HT1080 (cell line): ENCODE data around the gene AQP7. TPM values are rescaled to one million over a fixed set of nuclear protein-coding genes. Genes with fewer than 3 reads are reported as not detected.
"Not testable (repeated sequence)": the region's sequence is repeated elsewhere in the genome, so short reads cannot be mapped to it uniquely, and the experiment has no call there.

Experiments used
- DNase-seq: peaks from one replicate; pipeline ENCODE4 v3.0.0-alpha.2; 2015; ENCODE audit warnings: low read depth
- total RNA-seq: library from RNA; depleted of rRNA; stranded (reverse); fragments of >200 nt; shearing (Covaris generic); gene quantifications from 2 replicates; pipeline ENCODE4 v1.2.3, GENCODE V29; 2014

AQP7 gene
- total RNA-seq, 1 experiment from 2014 or later: not detected

- no peak for DNase-seq
Measured at GRCh38 chr9:33434317-33435105, 32.1 kb upstream of the AQP7 start.

DNA sequence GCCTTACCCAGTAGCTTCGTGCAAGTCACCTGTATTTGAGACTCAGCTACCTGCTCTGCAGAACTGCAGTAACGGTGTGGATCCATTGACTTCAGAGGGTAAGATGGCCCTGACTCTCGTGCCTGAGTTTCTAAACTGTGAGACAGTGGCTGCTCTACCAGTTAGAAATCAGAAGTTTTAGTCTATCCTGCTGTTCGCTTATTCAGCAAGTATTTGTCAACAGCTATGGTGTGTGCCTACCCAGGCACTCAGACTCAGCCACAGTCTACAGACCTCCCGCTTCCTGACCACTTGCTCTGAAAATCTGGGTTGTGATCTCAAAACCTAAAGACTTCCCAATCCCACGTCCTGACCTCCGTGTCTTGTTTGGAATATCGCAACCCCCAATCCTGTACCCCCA lies 31.5 kb upstream of the AQP7 start:
- DNase-seq: no peak

DNA sequence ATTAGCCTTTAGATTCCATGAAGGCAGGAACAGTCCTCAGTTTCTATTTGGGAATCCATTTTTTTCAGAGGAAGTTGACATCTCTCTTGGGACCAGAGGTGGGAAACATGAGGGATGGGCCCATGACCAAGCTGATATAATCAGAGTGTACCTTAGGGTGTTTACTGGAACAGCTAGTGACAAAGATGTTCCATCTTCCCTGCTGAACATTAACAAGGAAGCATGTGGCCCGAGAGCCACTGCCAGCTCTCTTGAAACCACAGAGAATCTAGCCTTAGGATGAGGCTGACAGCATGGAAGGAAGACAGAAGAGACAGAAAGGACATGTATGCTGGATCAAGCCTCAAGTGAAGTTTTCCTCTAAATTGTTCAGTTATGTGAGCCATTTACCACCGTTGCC lies 29.1 kb upstream of the AQP7 start:
- no peak for DNase-seq

DNA sequence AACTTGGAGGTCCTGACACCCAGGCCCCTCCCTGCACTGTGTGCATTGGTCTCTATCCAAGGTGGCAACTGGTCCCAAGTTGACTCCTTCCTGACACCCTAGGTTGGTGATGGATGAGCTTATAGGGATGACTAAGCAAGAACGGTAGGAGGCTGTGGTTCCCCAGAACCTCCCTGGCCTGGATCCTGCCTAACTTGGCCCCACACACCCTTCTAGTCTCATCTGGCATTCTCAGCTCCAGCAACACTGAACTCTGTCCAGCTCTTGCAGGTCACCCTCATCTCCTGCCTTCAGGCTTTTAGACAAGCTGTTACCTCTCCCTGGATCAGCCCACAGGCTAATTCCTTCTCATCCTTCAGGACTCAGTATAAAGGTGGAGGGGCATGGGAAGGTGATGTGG lies 28.6 kb upstream of the AQP7 start:
- DNase-seq: no peak

DNA sequence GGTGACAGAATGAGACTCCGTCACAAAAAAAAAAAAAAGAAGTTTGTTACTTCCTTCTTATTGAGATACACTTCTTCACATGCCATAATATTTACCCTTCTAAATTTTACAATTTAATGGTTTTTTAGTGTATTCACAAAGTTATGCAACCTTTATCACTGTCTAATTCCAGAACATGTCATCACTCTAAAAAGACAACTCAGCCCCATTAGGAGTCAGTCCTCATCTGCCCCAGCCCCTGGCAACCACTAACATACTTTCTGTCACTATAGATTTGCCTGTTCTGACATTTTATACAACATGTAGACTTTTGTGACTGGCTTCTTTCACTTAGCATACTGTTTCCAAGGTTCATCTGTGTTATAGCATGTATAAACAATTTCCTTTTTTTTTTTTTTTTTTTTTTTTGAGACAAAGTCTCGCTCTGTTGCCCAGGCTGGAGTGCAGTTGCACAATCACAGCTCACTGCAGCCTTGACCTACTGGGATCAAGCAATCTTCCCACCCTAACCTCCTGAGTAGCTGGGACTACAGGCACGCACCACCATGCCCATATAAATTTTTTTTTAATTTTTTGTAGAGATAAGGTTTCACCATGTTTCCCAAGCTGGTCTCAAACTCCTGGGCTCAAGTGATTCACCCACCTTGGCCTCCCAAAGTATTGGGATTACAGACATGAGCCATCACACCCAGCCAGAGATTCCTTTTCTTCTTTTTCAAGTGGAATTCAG lies 27.1 kb upstream of the AQP7 start:
- DNase-seq: no peak

- no peak for DNase-seq
Measured at GRCh38 chr9:33426843-33427293, 24.5 kb upstream of the AQP7 start.

GRCh38 chr9:33425128-33425533 lies 22.8 kb upstream of the AQP7 start:
- DNase-seq: no peak

DNA sequence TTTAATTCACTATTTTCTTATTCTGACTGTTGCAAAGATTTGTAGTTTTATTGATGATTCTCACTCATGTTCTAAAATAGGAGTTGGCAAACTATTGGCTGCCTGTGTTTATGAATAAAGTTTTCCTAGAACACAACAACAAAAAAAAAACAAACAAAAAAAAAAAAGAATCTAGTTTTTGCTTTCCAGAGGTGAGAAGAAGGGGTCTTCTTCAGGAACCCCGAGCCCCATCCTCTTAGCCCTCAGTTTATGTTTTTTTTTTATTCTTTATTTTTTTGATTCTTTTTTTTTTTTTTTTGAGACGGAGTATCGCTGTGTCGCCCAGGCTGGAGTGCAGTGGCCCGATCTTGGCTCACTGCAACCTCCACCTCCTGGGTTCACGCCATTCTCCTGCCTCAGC lies 22.1 kb upstream of the AQP7 start:
- DNase-seq: not testable (repeated sequence)

DNA sequence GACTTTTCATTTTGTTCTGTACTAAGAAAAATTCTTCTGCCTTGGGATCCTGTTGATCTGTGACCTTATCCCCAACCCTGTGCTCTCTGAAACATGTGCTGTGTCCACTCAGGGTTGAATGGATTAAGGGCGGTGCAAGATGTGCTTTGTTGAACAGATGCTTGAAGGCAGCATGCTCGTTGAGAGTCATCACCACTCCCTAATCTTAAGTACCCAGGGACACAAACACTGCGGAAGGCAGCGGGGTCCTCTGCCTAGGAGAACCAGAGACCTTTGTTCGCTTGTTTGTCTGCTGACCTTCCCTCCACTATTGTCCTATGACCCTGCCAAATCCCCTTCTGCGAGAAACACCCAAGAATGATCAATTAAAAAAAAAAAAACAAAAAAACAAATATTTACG lies 21.7 kb upstream of the AQP7 start:
- DNase-seq: not testable (repeated sequence)

DNA sequence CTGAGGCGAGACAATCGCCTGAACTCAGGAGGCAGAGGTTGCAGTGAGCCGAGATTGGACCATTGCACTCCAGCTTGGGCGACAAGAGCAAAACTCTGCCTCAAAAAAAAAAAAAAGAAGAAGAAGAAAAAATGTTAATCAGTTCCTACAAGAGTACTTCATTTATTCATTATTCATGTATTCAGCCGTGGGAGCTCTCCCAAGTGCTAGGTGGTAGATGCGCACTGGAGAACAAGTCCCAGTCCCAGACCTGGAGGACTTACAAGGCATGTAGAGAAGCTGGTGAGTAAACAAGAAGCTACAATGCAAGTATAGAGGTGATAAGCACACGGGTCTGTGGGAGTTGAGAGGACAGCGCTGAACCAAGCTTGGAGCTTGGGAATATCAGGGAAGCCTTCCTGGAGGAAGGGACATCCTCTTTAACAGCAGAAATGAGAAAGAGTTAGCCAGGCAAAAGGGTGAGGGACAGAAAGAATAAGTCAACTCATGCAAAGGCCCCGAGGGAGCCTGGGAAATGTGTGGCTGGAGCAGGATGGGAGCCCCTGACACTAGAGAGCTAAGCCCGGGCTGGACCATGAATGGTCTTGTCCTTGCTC lies 17.4 kb upstream of the AQP7 start:
- DNase-seq: no peak

- no peak for DNase-seq
Measured at GRCh38 chr9:33418090-33418489, 15.7 kb upstream of the AQP7 start.

- no peak for DNase-seq
Measured at GRCh38 chr9:33416996-33417395, 14.6 kb upstream of the AQP7 start.

- DNase-seq: peak; percentile 27
Measured at GRCh38 chr9:33415501-33416038, 13.2 kb upstream of the AQP7 start.

DNA sequence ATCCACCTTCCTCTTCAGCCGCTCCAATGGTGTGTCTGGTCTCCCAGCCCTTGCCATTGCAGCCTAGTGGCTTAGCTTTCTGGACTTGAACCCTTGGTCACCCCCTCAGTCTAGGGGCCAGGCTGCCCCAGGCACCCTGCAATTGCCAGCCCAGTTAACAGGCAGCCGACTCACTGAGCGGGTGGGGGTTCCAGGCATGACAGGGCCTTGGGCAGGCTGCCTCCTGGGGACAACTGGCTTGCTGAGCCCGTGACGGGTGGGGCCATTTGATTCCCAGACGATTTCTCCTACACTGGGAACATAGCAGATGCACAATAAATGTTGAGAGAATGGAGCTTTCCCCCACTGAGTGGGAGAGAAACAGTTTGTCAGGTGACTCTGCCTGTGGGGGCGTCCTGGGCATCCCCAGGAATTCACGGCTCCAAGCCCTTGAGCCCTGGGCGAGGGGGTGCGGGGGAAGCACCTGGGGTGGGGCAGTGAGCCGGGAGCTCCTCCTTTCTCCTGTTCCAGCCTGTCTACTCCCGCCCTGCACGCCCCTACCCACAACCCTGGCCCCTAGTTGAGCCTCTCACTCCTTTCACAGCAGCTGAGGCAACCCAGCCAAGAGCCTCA lies 12.6 kb upstream of the AQP7 start:
- no peak for DNase-seq

DNA sequence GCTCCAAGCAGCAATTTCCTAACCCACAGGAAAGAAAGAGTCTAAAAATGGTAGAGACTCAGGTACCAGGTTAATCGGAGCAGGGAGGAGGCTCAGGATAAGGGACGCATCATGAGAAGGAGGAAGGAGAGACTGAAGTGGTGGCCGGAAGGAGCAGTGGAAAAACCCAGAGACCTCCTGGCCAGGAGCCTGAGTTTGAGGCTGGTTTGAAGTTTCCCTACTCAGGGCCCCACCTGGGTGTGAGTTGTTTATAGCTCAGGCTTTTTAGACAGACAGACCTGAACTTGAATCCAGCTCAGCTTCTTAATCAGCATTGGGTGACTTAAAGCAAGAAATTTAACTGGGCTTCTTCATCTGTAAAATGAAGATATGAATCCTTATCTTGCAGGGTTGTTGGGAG lies 11.9 kb upstream of the AQP7 start:
- no peak for DNase-seq

DNA sequence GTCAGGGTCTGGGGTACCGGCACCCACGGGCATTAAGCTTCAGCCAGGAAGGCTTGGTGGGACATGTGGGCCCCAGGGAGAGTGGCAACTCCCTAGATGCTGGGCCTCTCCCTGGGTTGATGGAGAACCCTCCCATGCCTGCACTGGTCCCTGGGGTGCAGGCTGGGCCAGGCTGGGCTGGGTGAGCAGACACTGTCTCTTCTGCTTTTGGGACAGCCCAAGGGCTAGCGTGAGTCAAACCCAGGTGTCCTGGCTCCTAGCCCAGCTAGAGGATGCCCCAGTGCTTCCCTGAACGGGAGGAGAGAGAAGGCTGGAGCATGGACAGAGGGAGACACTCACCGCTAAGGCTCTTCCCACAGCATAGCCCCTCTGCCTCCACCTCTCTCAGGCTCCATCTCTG lies 5.7 kb upstream of the AQP7 start:
- DNase-seq: no peak

DNA sequence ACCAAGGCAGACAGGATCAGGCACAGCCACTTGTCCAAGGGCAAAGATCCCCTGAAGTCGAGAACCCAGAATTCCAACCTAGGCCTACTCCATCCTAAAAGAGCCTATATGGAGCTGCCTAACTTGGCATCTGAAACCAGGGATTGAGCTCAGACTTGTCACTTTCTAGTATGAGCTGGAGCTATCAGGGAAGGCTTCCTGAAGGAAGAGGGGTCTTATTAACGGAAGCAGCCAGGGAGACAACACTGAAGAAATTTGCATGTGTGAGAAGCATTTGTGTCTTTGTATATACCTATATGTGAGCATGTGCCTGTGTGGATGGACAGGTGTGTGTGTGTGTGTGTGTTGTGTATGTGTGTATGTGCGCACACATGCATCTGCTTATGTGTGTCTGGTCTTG lies 4.7 kb upstream of the AQP7 start:
- no peak for DNase-seq

DNA sequence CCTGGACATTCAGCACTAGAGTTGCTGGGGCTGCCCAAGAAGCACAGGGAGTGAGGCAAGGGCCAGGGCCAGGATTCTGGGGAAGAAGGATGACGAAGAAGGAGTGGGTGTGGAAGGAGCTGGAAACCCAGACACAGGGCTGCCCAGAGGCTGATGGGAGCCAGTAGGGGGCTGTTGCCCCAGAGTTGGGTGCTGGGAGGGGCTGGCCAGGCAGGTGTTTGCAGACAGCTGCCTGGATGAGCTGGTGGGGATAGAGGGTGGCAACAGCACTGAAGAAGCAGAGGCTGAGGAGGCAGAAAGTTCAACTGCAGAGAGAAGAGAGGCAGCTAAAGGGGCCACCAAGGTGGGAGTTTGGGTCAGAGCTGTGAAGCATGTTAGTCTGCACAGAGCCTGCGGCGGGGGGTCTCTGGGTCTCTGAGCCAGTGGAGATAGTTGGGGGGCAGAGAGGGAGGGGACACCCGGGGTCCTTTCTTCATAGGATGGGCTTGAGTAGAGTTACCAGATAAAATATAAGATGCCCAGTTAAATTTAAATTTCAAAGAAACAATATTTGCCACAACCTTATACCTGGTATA lies 2.5 kb upstream of the AQP7 start:
- no peak for DNase-seq

- DNase-seq: no peak
Measured at GRCh38 chr9:33403941-33404787, 1.8 kb upstream of the AQP7 start.

- not testable (repeated sequence) for DNase-seq
Measured at GRCh38 chr9:33401809-33402208, 559 bp downstream of the AQP7 start.
